IMR-90 (cell line): ENCODE measurements around the gene KRT5. TPM values are rescaled to one million over a fixed set of nuclear protein-coding genes. Genes with fewer than 3 reads are reported as not detected.
"Not testable (repeated sequence)": the region's sequence is repeated elsewhere in the genome, so short reads cannot be mapped to it uniquely, and the experiment has no call there.

ENCODE experiments used
- ATAC-seq: fragments of 200-7000 bp; cut with Tn5 transposase; 2 replicates; pipeline ENCODE4 v1.9.1; 2020; ENCODE audit warnings: low read depth, mild to moderate bottlenecking, moderate library complexity
- BruUV-seq: library from RNA; stranded (reverse); fragments of 400-500 nt; replicated peaks from 2 replicates; lab custom pipeline; 2021; lab: Mats Ljungman, UMichigan
- CTCF ChIA-PET: fragments of 300-600 bp; formaldehyde crosslinking; extraction: SDS; loops from one replicate; lab custom pipeline; 2021; ENCODE audit warnings: antibody characterized with exemption; lab: Yijun Ruan, JAX
- POLR2A ChIA-PET: fragments of 300-600 bp; sonication (Branson Sonifier 250); formaldehyde crosslinking; loops from one replicate; lab custom pipeline; 2022; ENCODE audit warnings: antibody characterized with exemption; ENCODE audit not compliant: unreplicated experiment; lab: Charles Lee
- DNase-seq: peaks from one replicate; pipeline ENCODE4 v3.0.0; 2013
- H2AFZ ChIP-seq: replicated peaks from 2 replicates; pipeline ENCODE3; 2013; ENCODE audit warnings: low read length, mild to moderate bottlenecking; ENCODE audit not compliant: poor library complexity
- H2AK5ac ChIP-seq: 2 replicates; pipeline ENCODE4 v1.6.1; 2013; ENCODE audit warnings: low read depth, low read length, inconsistent platforms
- H2AK9ac ChIP-seq: replicated peaks from 2 replicates; pipeline ENCODE3; 2013; ENCODE audit warnings: mild to moderate bottlenecking, low read depth, low read length, moderate library complexity; ENCODE audit not compliant: poor library complexity
- H2BK120ac ChIP-seq: 2 replicates; pipeline ENCODE4 v1.6.1; 2013; ENCODE audit warnings: low read depth, low read length, inconsistent platforms
- H2BK15ac ChIP-seq: 3 replicates; pipeline ENCODE4 v1.6.1; 2013; ENCODE audit warnings: low read depth, low read length, inconsistent platforms
- H2BK20ac ChIP-seq: 2 replicates; pipeline ENCODE4 v1.6.1; 2013; ENCODE audit warnings: low read depth, mild to moderate bottlenecking, inconsistent platforms, low read length, moderate library complexity
- H2BK5ac ChIP-seq: 2 replicates; pipeline ENCODE4 v1.6.1; 2013; ENCODE audit warnings: mild to moderate bottlenecking, low read depth, low read length, inconsistent platforms; ENCODE audit not compliant: poor library complexity, severe bottlenecking
- H3K14ac ChIP-seq: replicated peaks from 2 replicates; pipeline ENCODE4 v1.6.1; 2013; ENCODE audit warnings: low read depth, low read length, inconsistent platforms
- H3K18ac ChIP-seq: 2 replicates; pipeline ENCODE4 v1.6.1; 2013; ENCODE audit warnings: low read depth, low read length, control low read depth
- H3K23ac ChIP-seq: 2 replicates; pipeline ENCODE4 v1.6.1; 2013; ENCODE audit warnings: low read depth, low read length, inconsistent platforms
- H3K27ac ChIP-seq: 2 replicates; pipeline ENCODE4 v1.5.1; 2013; ENCODE audit warnings: mild to moderate bottlenecking, control low read depth, low read length; ENCODE audit not compliant: insufficient read depth
- H3K27me3 ChIP-seq: 2 replicates; pipeline ENCODE4 v1.6.1; 2013; ENCODE audit warnings: low read length; ENCODE audit not compliant: control insufficient read depth, insufficient read depth
- H3K36me3 ChIP-seq: 2 replicates; pipeline ENCODE4 v1.6.1; 2013; ENCODE audit warnings: low read length, mixed read lengths; ENCODE audit not compliant: control insufficient read depth, insufficient read depth
- H3K4ac ChIP-seq: 2 replicates; pipeline ENCODE4 v1.6.1; 2013; ENCODE audit warnings: low read depth, low read length, inconsistent platforms
- H3K4me1 ChIP-seq: 2 replicates; pipeline ENCODE4 v1.6.1; 2013; ENCODE audit warnings: low read length, mixed read lengths; ENCODE audit not compliant: control insufficient read depth, insufficient read depth
- H3K4me2 ChIP-seq: 2 replicates; pipeline ENCODE4 v1.6.1; 2013; ENCODE audit warnings: low read depth, mild to moderate bottlenecking, control low read depth, low read length, moderate library complexity
- H3K4me3 ChIP-seq: 2 replicates; pipeline ENCODE4 v1.5.1; 2013; ENCODE audit warnings: low read depth, mild to moderate bottlenecking, control low read depth, low read length, moderate library complexity; ENCODE audit not compliant: insufficient read depth
- H3K56ac ChIP-seq: 2 replicates; pipeline ENCODE4 v1.6.1; 2013; ENCODE audit warnings: low read length, inconsistent platforms; ENCODE audit not compliant: insufficient read depth; ENCODE audit errors: extremely low read depth
- H3K79me1 ChIP-seq, 2 experiments: 2 replicates each; pipeline ENCODE4 v1.6.1; 2013; ENCODE audit warnings: low read length in 2 of 2, inconsistent platforms in 1 of 2, low read depth in 1 of 2
- H3K9ac ChIP-seq: 2 replicates; pipeline ENCODE4 v1.6.1; 2013; ENCODE audit warnings: low read depth, low read length, control low read depth
- H3K9me1 ChIP-seq: 2 replicates; pipeline ENCODE4 v1.6.1; 2013; ENCODE audit warnings: low read length, inconsistent platforms; ENCODE audit not compliant: insufficient read depth
- H3K9me3 ChIP-seq: 2 replicates; pipeline ENCODE4 v1.6.1; 2013; ENCODE audit warnings: low read length; ENCODE audit not compliant: control insufficient read depth, insufficient read depth
- H4K20me1 ChIP-seq: 2 replicates; pipeline ENCODE4 v1.6.1; 2013; ENCODE audit warnings: low read length, inconsistent platforms; ENCODE audit not compliant: insufficient read depth
- H4K5ac ChIP-seq: 2 replicates; pipeline ENCODE4 v1.6.1; 2013; ENCODE audit warnings: mild to moderate bottlenecking, low read depth, low read length, control low read depth
- H4K8ac ChIP-seq, 2 experiments: 2 replicates each; pipeline ENCODE4 v1.6.1; 2013; ENCODE audit warnings: low read depth in 2 of 2, low read length in 2 of 2, control low read depth in 1 of 2, inconsistent platforms in 1 of 2
- H4K91ac ChIP-seq: 2 replicates; pipeline ENCODE4 v1.6.1; 2013; ENCODE audit warnings: low read depth, low read length, inconsistent platforms; ENCODE audit not compliant: insufficient read depth
- WGBS, 2 experiments: methylation state at CpG; one replicate each; pipeline versions ENCODE4 v1.1.5 to v1.1.7; 2013; ENCODE audit warnings: missing lambda C conversion rate in 2 of 2; ENCODE audit not compliant: insufficient read length in 1 of 2; ENCODE audit errors: extremely low coverage in 2 of 2; 5-methylcytosine and 5-hydroxymethylcytosine counted together
- dilution Hi-C: fragments of 300-500 bp; cut with HindIII; formaldehyde crosslinking; loops from one replicate; pipeline ENCODE4 v1.14.3; 2018; ENCODE audit warnings: low sequenced_read_pairs; ENCODE audit not compliant: unreplicated experiment
- in situ Hi-C: fragments of 300-500 bp; cut with MboI; formaldehyde crosslinking; loops from 3 replicates; pipeline ENCODE4 v1.14.3; 2019; ENCODE audit warnings: low sequenced_read_pairs, inconsistent platforms, mixed read lengths
- intact Hi-C: fragments of 100-400 bp; cut with micrococcal nuclease; formaldehyde crosslinking; loops from 2 replicates; pipeline ENCODE4 v1.10.0; 2022
- polyA plus RNA-seq, 3 experiments: library from polyadenylated mRNA; depleted of rRNA; stranded (reverse); fragments of >200 nt; gene quantifications; 2 replicates each; pipeline ENCODE4 v1.2.3, GENCODE V29; 2012; ENCODE audit warnings: low replicate concordance in 1 of 3
- total RNA-seq: library from RNA; depleted of rRNA; stranded (reverse); fragments of >200 nt; gene quantifications from 2 replicates; pipeline ENCODE4 v1.2.3, GENCODE V29; 2012

The KRT5 gene
- total and polyA plus RNA-seq, 2 of the 4 experiments (the other 2 are of a cell fraction): not detected

- H2AK5ac ChIP-seq, H3K4ac ChIP-seq, in situ Hi-C loops, H3K27me3 ChIP-seq, H3K4me2 ChIP-seq, H2AFZ ChIP-seq, POLR2A ChIA-PET, ATAC-seq, DNase-seq, H2BK120ac ChIP-seq, H4K20me1 ChIP-seq, H4K5ac ChIP-seq, CTCF ChIA-PET, H3K18ac ChIP-seq, H3K9me1 ChIP-seq, H3K4me1 ChIP-seq, dilution Hi-C loops, H3K4me3 ChIP-seq, H3K9ac ChIP-seq, H2BK5ac ChIP-seq, H4K8ac ChIP-seq, H3K36me3 ChIP-seq, H3K79me1 ChIP-seq, H2BK20ac ChIP-seq, H3K27ac ChIP-seq, intact Hi-C loops, H3K56ac ChIP-seq, H4K91ac ChIP-seq, H3K14ac ChIP-seq, H3K9me3 ChIP-seq, H3K23ac ChIP-seq, BruUV-seq, H2AK9ac ChIP-seq, H2BK15ac ChIP-seq: not testable (repeated sequence)
- no CpG with 5 or more reads among the region's 15 CpGs for WGBS, 2 experiments
Measured at GRCh38 chr12:52487744-52488443, 32.3 kb downstream of the KRT5 start.
